WERI-Rb-1 (cell line): ENCODE measurements around the gene CHST11.

ENCODE experiments used
- DNase-seq: peaks from one replicate; pipeline ENCODE4 v3.0.0-alpha.2; 2020
- H3K27ac ChIP-seq: fragments of 250-450 bp; sonication (Bioruptor Pico); 2 replicates; pipeline ENCODE4 v1.5.1; 2020; ENCODE audit warnings: mild to moderate bottlenecking, moderate library complexity
- H3K27me3 ChIP-seq: fragments of 250-450 bp; sonication (Bioruptor Pico); 2 replicates; pipeline ENCODE4 v1.5.1; 2021; ENCODE audit warnings: mild to moderate bottlenecking, low read depth, moderate library complexity; ENCODE audit not compliant: insufficient read depth, severe bottlenecking
- H3K36me3 ChIP-seq: fragments of 250-450 bp; sonication (Bioruptor Pico); 2 replicates; pipeline ENCODE4 v1.5.1; 2020; ENCODE audit warnings: mild to moderate bottlenecking, moderate library complexity
- H3K4me3 ChIP-seq: 2 replicates; pipeline ENCODE4 v1.5.1; 2011; ENCODE audit warnings: low read depth, mild to moderate bottlenecking, control low read depth, low read length
- H3K9me3 ChIP-seq: fragments of 250-450 bp; sonication (Bioruptor Pico); 2 replicates; pipeline ENCODE4 v1.5.1; 2021; ENCODE audit warnings: mild to moderate bottlenecking, moderate library complexity; ENCODE audit not compliant: severe bottlenecking
- TF ChIP-seq, protein P1 (sequence below): IDR thresholded peaks from 2 replicates; pipeline ENCODE4 v1.5.1; 2011; ENCODE audit warnings: low read depth, mild to moderate bottlenecking, control low read depth, inconsistent platforms, low read length

CHST11 gene

GRCh38 chr12:104672501-104673265 lies 215.9 kb downstream of the CHST11 start:
- H3K4me3 ChIP-seq = no peak overlapping the region
- TF ChIP-seq, protein P1, sequence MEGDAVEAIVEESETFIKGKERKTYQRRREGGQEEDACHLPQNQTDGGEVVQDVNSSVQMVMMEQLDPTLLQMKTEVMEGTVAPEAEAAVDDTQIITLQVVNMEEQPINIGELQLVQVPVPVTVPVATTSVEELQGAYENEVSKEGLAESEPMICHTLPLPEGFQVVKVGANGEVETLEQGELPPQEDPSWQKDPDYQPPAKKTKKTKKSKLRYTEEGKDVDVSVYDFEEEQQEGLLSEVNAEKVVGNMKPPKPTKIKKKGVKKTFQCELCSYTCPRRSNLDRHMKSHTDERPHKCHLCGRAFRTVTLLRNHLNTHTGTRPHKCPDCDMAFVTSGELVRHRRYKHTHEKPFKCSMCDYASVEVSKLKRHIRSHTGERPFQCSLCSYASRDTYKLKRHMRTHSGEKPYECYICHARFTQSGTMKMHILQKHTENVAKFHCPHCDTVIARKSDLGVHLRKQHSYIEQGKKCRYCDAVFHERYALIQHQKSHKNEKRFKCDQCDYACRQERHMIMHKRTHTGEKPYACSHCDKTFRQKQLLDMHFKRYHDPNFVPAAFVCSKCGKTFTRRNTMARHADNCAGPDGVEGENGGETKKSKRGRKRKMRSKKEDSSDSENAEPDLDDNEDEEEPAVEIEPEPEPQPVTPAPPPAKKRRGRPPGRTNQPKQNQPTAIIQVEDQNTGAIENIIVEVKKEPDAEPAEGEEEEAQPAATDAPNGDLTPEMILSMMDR = no peak
- no peaks in the 10 kb centered on the region for H3K36me3 ChIP-seq
- no peak overlapping the region for H3K27ac ChIP-seq
- no peaks in the 10 kb centered on the region for H3K27me3 ChIP-seq
- H3K9me3 ChIP-seq = no peaks in the 10 kb centered on the region
- no peak for DNase-seq

GRCh38 chr12:104673294-104673693 lies 216.5 kb downstream of the CHST11 start:
- DNase-seq = no peak
- Histone ChIP-seq H3K27ac (no peak overlapping the region), H3K4me3 (no peak overlapping the region), H3K9me3 (no peaks in the 10 kb centered on the region), H3K36me3 (no peaks in the 10 kb centered on the region), H3K27me3 (no peaks in the 10 kb centered on the region)
- TF ChIP-seq, protein P1 = no peak

DNA sequence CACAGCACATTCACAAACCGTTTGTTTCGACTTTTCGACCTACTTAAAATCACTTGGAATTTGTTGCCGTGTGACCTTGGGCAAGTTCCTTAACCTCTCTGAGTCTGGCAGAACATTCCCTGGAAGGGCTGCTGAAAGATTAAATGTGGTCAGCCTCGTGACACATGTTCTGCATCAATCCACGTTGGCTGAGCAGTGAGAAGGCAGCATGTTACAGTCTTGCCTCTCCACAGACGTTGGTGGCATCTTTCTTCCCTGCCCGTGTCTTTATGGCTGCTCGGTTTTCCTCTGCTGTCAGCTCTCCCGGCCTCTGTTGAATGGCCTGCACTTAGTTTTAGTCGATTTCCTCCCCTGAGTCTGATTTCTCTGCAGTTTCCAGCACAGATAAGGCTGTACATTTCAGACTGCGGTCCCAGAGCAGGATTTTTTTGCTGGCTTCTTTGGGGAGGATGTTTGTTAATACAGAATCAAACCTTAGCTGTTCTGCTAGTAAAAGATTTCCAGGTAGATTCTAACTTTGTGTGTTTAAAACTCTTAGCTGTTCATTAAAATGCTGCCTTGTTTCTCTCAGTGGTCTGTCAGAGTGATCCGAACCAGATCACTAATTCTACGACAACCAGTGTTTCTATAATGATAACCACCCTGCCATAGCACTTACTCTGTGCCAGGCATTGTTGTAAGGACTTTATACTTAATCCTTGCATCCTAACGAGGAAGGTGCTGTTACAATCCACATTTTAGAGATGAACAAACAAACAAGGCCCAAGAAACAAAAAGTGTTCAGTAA lies 217.1 kb downstream of the CHST11 start:
- Histone ChIP-seq H3K27me3 (no peaks in the 10 kb centered on the region), H3K9me3 (no peaks in the 10 kb centered on the region), H3K4me3 (no peak overlapping the region), H3K27ac (no peak overlapping the region), H3K36me3 (no peaks in the 10 kb centered on the region)
- TF ChIP-seq, protein P1 = no peak
- no peak for DNase-seq

DNA sequence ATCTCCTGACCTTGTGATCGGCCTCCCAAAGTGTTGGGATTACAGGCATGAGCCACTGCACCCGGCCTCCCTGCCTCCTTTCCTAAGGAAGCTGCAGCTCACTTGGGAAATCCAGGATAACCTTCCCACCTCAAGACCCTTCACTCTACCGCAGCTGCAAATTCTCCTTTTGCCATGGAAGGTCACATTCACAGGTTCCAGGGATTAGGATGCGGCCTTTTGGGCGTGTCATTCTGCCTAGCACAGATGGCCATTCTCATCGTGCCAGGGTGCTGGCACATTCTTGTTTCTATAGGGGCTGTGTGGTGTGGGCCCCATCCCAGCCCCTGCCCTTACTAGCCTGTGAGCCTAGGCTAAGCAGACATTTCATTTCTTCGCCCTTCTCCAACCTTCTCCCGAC lies 219.9 kb downstream of the CHST11 start:
- Histone ChIP-seq H3K27ac (no peak overlapping the region), H3K27me3 (no peaks in the 10 kb centered on the region), H3K4me3 (no peak overlapping the region), H3K36me3 (no peaks in the 10 kb centered on the region), H3K9me3 (no peaks in the 10 kb centered on the region)
- TF ChIP-seq, protein P1 = no peak
- no peak for DNase-seq

DNA sequence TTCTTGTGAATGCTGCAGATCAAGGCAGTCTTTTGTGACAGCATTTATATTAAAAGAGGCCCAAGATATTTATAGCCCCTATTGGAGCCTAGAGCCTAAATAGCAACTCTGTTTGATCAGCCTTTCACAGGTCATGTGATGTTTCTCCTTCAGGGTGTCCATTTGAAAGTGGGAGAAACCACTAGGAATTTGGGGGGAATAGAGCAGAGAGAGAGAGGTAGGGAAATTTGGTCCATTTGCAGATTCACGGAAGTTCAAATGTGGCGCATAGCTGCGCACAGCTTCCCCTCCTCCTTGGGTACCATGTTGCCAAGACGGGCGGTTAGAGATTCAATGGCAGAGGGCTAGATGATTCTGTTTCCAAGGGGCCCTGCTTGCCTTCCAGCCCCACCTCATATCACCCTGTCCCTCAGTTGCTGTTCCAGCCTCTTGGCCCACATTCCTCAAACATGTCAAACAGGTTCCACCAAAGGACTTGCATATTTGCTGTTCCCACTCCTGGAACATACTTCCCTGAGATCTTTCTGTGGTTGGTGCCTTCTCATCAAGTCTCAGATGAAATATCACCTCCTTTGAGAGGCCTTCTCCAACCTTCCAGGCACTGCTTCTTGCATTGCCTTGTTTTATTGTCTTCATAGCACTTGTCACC lies 220.8 kb downstream of the CHST11 start:
- TF ChIP-seq, protein P1 = no peak
- Histone ChIP-seq H3K9me3 (no peaks in the 10 kb centered on the region), H3K36me3 (no peaks in the 10 kb centered on the region), H3K27ac (no peak overlapping the region), H3K27me3 (no peaks in the 10 kb centered on the region), H3K4me3 (no peak overlapping the region)
- DNase-seq = no peak
